Measurements from ENCODE around the gene CALR.

- TF ChIP-seq REST (IDR thresholded peaks at IDR 0.05; ENCODE audit: low read depth, low read length) (no peak), CTCF (IDR thresholded peaks at IDR 0.05) (no peak), POLR2AphosphoS5 (IDR thresholded peaks at IDR 0.05; ENCODE audit: low read depth, low read length) (no peak), EP300 (IDR thresholded peaks at IDR 0.05; ENCODE audit: borderline replicate concordance in 1 of 2, low read depth in 1 of 2, low read length in 1 of 2) (no peak), GATA2 (CRISPR knock-in tag; IDR thresholded peaks at IDR 0.05) (no peak), NRF1 (IDR thresholded peaks at IDR 0.05; ENCODE audit: low read depth, low read length) (no peak), TCF12 (IDR thresholded peaks at IDR 0.05) (no peak)
Observed at GRCh38 chr19:12979974-12980373, 41.6 kb downstream of the CALR start.

All from SK-N-SH (cell line).